Mesothelial cell of epicardium (in vitro differentiated cells): Measurements from ENCODE around the gene UVSSA. TPM values are rescaled to one million over a fixed set of nuclear protein-coding genes. Genes with fewer than 3 reads are reported as not detected.
A peak's percentile ranks its signal among the peaks of the same experiment; 100 is the strongest.

Source experiments
- DNase-seq, 2 experiments: peaks; one replicate each; pipeline ENCODE4 v3.0.0; 2021; ENCODE audit warnings: low spot score in 2 of 2; ENCODE audit not compliant: unreplicated experiment in 2 of 2
- H3K27ac Mint-ChIP-seq: 2 replicates; pipeline ENCODE4 v1.8.0; 2021; ENCODE audit warnings: mixed read lengths
- H3K27me3 Mint-ChIP-seq: 2 replicates; pipeline ENCODE4 v1.8.0; 2021; ENCODE audit warnings: low read depth, mixed read lengths
- H3K36me3 Mint-ChIP-seq: 2 replicates; pipeline ENCODE4 v1.8.0; 2021; ENCODE audit warnings: mixed read lengths
- H3K4me1 Mint-ChIP-seq: 2 replicates; pipeline ENCODE4 v1.8.0; 2021; ENCODE audit warnings: mixed read lengths
- H3K4me3 Mint-ChIP-seq: 2 replicates; pipeline ENCODE4 v1.8.0; 2021; ENCODE audit warnings: mild to moderate bottlenecking, moderate library complexity, mixed read lengths
- H3K9me3 Mint-ChIP-seq: 2 replicates; pipeline ENCODE4 v1.8.0; 2021; ENCODE audit warnings: mixed read lengths
- total RNA-seq: library from RNA; stranded (reverse); gene quantifications from 3 replicates; pipeline ENCODE4 v1.2.1, GENCODE V29; 2021
- TF ChIP-seq, protein P1 (sequence below): fragments of 200-600 bp; sonication (generic); IDR thresholded peaks from one replicate; pipeline ENCODE4 v1.5.0; 2021; ENCODE audit warnings: antibody characterized with exemption; ENCODE audit not compliant: unreplicated experiment

The UVSSA gene
- total RNA-seq, 1 donor from 2014 or later: 62.9 TPM

DNA sequence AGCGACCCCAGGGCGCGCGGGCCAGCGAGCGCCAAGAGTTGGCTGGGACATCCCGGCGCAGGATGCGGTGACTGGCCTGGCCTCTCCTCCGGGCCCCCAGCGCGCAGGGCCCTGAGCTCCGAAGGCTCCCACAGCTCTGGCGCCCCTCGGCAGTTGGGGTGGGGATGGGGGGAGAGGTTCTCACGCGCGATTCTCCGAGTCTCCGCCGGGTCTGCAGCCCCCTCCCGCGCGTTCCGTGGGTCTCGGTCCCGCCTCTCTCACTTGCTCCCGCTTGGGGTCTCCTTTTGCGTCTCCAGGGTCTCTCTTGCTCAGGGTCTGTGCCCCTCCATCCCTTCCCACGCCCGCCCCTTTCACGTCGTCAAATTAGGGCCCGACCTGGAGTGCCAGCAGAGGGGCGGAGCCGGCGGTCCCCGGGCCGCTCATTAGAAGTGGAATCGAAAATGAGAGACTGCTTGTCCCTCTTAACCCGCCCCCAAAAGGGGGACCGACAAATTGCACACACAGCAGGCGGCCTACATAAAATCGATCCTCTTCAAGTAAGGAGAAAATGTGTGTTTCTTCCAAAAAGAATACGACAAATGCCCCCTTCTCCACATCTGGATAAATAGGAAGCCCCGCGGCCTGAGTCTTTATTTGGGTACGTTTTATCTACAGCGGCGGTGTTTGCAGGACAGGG, 60.1 kb downstream of the UVSSA start:
- Mint-ChIP-seq H3K4me1 (no peaks in the 10 kb centered on the region), H3K27me3 (peaks cover 78% of the 10 kb centered on the region), H3K36me3 (peaks cover 4% of the 10 kb centered on the region), H3K27ac (no peak overlapping the region), H3K9me3 (no peaks in the 10 kb centered on the region), H3K4me3 (no peak overlapping the region)
- peak in 1 of 2 experiments; percentile 28 for DNase-seq
- TF ChIP-seq, protein P1, sequence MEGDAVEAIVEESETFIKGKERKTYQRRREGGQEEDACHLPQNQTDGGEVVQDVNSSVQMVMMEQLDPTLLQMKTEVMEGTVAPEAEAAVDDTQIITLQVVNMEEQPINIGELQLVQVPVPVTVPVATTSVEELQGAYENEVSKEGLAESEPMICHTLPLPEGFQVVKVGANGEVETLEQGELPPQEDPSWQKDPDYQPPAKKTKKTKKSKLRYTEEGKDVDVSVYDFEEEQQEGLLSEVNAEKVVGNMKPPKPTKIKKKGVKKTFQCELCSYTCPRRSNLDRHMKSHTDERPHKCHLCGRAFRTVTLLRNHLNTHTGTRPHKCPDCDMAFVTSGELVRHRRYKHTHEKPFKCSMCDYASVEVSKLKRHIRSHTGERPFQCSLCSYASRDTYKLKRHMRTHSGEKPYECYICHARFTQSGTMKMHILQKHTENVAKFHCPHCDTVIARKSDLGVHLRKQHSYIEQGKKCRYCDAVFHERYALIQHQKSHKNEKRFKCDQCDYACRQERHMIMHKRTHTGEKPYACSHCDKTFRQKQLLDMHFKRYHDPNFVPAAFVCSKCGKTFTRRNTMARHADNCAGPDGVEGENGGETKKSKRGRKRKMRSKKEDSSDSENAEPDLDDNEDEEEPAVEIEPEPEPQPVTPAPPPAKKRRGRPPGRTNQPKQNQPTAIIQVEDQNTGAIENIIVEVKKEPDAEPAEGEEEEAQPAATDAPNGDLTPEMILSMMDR: no peak

DNA sequence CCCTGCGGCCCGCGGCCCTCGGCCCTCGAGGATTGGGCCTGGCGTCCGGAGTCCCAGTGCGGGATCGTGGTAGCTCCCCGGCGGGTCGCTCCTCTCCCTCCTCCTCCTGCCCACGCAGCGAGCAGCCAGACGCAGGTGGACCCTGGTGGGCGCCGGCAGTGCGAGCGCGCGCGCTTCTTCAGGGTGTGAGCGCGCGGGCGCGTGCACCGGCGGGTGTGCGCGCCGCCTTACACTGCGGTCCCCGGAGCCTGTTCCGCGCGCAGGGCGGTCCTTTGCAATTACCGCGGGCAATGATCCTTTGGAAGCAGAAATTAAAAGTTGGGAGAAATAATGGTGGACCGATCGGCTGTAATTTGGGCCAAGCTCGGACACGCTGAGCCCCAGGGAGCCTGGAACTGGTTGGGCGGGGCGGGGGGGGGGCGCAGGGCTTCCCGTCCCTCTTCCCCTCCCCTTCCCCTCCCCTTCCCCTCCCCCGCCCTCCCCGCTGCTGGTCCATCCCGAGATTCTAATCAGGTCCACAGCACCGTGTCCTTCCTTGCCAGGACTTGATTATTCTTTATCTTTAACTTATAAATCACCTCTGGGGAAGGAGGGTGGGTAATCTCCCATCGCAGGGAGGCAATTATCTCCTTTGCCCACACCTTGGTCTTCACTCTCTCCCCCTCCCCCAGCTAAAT, 60.8 kb downstream of the UVSSA start:
- no peak for DNase-seq
- Mint-ChIP-seq H3K9me3 (no peaks in the 10 kb centered on the region), H3K4me1 (no peaks in the 10 kb centered on the region), H3K27ac (no peak overlapping the region), H3K4me3 (no peak overlapping the region), H3K27me3 (peaks cover 78% of the 10 kb centered on the region), H3K36me3 (peaks cover 4% of the 10 kb centered on the region)
- TF ChIP-seq, protein P1: no peak

DNA sequence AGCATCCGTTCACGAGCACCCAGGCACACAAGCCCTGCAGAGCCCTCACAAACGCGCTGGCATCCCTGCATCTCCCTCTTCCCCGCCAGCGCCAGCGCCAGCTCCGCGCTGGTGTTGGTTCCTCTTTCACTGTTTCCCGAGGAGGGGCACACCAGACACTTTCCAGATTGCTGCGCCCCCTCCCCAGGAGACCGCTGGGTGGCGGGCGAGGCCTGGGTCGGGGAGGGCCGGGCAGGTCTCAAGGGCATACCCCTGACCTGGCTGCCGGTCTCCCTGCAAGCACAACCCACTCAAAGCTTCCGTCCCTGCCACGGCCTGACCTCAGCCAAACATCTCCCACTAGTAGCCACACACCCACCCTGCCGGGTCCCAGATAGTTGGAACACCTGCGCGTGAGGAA, 61.4 kb downstream of the UVSSA start:
- H3K4me1 Mint-ChIP-seq: no peaks in the 10 kb centered on the region
- H3K27me3 Mint-ChIP-seq: peaks cover 82% of the 10 kb centered on the region
- no peak overlapping the region for H3K27ac Mint-ChIP-seq
- peaks cover 4% of the 10 kb centered on the region for H3K36me3 Mint-ChIP-seq
- TF ChIP-seq, protein P1: no peak
- DNase-seq: peak in 1 of 2 experiments; percentile 31
- H3K9me3 Mint-ChIP-seq: no peaks in the 10 kb centered on the region
- no peak overlapping the region for H3K4me3 Mint-ChIP-seq

DNA sequence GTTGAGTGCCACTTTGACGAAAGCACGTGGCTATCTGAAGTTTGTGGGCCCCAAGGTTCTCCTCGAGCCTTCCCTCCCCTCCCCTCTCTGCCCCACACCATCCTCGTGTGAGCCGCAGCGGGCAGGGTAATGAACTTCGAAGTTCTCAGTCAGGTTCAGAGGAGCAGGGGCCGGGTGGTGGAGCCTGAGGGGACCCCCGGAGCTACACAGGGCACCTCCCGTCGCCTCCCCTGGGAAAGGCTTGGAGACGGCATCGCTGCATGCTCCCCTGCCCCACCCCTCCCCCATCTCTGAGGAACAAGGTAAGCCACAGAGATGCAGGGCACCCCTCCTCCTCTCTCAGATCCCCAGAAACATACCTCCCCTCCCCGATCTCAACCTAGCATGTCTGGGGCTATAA, 62.1 kb downstream of the UVSSA start:
- Mint-ChIP-seq H3K4me1 (no peaks in the 10 kb centered on the region), H3K27ac (no peak overlapping the region), H3K9me3 (no peaks in the 10 kb centered on the region), H3K36me3 (peaks cover 4% of the 10 kb centered on the region), H3K27me3 (peaks cover 82% of the 10 kb centered on the region), H3K4me3 (no peak overlapping the region)
- DNase-seq: no peak
- TF ChIP-seq, protein P1: no peak

DNA sequence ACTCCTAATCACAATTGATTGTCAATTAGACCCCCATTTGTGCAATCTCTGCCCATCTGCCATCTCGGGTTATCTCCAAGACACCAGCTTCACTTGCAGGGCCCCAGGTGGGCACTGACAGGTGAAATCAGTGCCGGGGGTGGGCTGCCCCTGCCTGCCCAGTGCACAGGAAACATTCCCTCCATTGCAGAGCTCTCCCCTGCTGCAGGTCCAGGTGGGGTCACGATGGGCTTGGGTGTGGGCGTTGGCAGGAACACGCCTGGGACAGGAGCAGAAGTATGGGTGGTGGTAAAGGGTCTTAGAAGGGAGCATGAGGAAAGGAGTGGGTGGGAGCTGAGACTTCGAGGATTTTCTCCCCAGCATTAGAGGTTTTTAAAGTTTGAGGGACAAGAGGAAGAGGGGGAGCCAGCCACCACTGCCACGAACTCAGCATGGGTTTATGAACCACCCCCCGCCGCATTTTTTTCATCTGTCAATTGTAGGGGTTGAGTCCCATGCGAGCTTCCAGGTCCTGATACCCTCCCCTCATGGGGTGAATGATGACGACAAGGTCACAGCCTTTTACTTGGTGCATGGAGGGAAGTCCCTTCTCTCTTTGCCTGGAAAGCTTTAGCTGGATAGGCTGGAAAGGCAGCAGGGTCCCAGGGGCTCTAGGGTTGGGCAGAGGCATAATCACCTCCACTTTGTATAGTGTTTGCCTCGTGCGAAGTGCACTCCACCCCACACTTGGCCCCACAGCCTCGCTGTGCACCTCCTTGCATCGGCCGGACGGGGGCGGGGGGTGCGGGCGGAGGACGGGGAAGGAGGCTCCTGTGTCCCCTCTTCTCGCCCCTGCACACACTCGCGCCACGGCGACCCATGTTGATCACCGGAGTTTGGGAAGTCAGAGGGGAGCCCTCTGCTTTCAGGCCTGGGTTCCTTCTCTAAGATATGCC, 62.8 kb downstream of the UVSSA start:
- peaks cover 77% of the 10 kb centered on the region for H3K27me3 Mint-ChIP-seq
- peak in 1 of 2 experiments; percentile 32 for DNase-seq
- TF ChIP-seq, protein P1: no peak
- H3K9me3 Mint-ChIP-seq: no peaks in the 10 kb centered on the region
- H3K4me3 Mint-ChIP-seq: no peak overlapping the region
- peaks cover 4% of the 10 kb centered on the region for H3K36me3 Mint-ChIP-seq
- no peak overlapping the region for H3K27ac Mint-ChIP-seq
- H3K4me1 Mint-ChIP-seq: no peaks in the 10 kb centered on the region
